ENCODE data around the gene LTBP4.
A peak's percentile ranks its signal among the peaks of the same experiment; 100 is the strongest.

LTBP4 gene

DNA sequence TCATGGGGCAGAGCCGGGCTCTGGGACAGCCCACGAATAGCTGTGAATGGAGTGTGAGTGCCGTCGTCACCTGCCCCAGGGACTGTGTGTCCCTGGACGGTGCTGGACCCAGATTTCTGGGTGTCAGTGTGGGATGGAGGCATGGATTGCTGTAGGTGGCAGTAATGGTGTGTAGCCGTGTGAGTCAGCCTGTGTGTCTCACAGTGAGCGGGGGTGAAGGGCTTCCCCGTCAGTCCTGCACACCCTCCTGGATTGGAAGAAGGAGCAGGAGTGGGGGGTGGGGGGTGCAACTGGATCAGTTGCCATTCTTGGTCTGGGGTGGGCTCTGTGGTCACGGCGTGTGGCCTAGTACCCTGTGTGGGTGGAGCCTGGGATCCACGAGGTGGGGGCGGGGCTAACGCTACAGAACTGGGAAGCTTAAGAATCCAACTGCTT lies 6.5 kb upstream of the LTBP4 start (continued):
- TF ChIP-seq ZNF660 (tag by site-specific recombination; IDR thresholded peaks at IDR 0.05) (no peak), ZNF335 (tag by site-specific recombination; conservative IDR thresholded peaks at IDR 0.05) (0 out of 2 replicates have a peak, but pooled peaks have one; percentile 19), SP3 (tag by site-specific recombination; IDR thresholded peaks at IDR 0.05) (peak; percentile 46), ZNF624 (tag by site-specific recombination; IDR thresholded peaks at IDR 0.05) (no peak), ZNF600 (tag by site-specific recombination; IDR thresholded peaks at IDR 0.05) (peak; percentile 81), KLF9 (tag by site-specific recombination; IDR thresholded peaks at IDR 0.05; ENCODE audit: low read depth) (peak; percentile 35; the same call in 1 of the 2 replicates), ZNF24 (tag by site-specific recombination; IDR thresholded peaks at IDR 0.05) (0 out of 2 replicates have a peak, but pooled peaks have one; percentile 20), ZBTB20 (tag by site-specific recombination; IDR thresholded peaks at IDR 0.05) (peak; percentile 31; the same call in 1 of the 2 replicates), ZFHX2 (tag by site-specific recombination; conservative IDR thresholded peaks at IDR 0.05) (peak; percentile 97), BCL11A (tag by site-specific recombination; IDR thresholded peaks at IDR 0.05; ENCODE audit: low read depth) (no peak), ZNF16 (tag by site-specific recombination; IDR thresholded peaks at IDR 0.05; ENCODE audit: low read depth) (no peak), SP2 (tag by site-specific recombination; IDR thresholded peaks at IDR 0.05) (peak; percentile 44), HOXD13 (CRISPR knock-in tag; IDR thresholded peaks at IDR 0.05; ENCODE audit: borderline replicate concordance) (no peak), SP7 (tag by site-specific recombination; IDR thresholded peaks at IDR 0.05) (0 out of 2 replicates have a peak, but pooled peaks have one; percentile 12), ZNF558 (tag by site-specific recombination; IDR thresholded peaks at IDR 0.05) (no peak), YY2 (tag by site-specific recombination; IDR thresholded peaks at IDR 0.05) (no peak), ZNF433 (tag by site-specific recombination; IDR thresholded peaks at IDR 0.05; ENCODE audit: low read depth) (no peak), ZNF350 (tag by site-specific recombination; IDR thresholded peaks at IDR 0.05) (no peak), PATZ1 (tag by site-specific recombination; IDR thresholded peaks at IDR 0.05) (peak; percentile 47; the same call in 1 of the 2 replicates)
- TF ChIP-seq, protein P1, sequence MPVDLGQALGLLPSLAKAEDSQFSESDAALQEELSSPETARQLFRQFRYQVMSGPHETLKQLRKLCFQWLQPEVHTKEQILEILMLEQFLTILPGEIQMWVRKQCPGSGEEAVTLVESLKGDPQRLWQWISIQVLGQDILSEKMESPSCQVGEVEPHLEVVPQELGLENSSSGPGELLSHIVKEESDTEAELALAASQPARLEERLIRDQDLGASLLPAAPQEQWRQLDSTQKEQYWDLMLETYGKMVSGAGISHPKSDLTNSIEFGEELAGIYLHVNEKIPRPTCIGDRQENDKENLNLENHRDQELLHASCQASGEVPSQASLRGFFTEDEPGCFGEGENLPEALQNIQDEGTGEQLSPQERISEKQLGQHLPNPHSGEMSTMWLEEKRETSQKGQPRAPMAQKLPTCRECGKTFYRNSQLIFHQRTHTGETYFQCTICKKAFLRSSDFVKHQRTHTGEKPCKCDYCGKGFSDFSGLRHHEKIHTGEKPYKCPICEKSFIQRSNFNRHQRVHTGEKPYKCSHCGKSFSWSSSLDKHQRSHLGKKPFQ (tag by site-specific recombination; IDR thresholded peaks at IDR 0.05) = no peak
- TF ChIP-seq, protein P2, sequence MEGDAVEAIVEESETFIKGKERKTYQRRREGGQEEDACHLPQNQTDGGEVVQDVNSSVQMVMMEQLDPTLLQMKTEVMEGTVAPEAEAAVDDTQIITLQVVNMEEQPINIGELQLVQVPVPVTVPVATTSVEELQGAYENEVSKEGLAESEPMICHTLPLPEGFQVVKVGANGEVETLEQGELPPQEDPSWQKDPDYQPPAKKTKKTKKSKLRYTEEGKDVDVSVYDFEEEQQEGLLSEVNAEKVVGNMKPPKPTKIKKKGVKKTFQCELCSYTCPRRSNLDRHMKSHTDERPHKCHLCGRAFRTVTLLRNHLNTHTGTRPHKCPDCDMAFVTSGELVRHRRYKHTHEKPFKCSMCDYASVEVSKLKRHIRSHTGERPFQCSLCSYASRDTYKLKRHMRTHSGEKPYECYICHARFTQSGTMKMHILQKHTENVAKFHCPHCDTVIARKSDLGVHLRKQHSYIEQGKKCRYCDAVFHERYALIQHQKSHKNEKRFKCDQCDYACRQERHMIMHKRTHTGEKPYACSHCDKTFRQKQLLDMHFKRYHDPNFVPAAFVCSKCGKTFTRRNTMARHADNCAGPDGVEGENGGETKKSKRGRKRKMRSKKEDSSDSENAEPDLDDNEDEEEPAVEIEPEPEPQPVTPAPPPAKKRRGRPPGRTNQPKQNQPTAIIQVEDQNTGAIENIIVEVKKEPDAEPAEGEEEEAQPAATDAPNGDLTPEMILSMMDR (tag by site-specific recombination; IDR thresholded peaks at IDR 0.05) = peak; percentile 19; the same call in 1 of the 2 replicates
- TF ChIP-seq, protein P3, sequence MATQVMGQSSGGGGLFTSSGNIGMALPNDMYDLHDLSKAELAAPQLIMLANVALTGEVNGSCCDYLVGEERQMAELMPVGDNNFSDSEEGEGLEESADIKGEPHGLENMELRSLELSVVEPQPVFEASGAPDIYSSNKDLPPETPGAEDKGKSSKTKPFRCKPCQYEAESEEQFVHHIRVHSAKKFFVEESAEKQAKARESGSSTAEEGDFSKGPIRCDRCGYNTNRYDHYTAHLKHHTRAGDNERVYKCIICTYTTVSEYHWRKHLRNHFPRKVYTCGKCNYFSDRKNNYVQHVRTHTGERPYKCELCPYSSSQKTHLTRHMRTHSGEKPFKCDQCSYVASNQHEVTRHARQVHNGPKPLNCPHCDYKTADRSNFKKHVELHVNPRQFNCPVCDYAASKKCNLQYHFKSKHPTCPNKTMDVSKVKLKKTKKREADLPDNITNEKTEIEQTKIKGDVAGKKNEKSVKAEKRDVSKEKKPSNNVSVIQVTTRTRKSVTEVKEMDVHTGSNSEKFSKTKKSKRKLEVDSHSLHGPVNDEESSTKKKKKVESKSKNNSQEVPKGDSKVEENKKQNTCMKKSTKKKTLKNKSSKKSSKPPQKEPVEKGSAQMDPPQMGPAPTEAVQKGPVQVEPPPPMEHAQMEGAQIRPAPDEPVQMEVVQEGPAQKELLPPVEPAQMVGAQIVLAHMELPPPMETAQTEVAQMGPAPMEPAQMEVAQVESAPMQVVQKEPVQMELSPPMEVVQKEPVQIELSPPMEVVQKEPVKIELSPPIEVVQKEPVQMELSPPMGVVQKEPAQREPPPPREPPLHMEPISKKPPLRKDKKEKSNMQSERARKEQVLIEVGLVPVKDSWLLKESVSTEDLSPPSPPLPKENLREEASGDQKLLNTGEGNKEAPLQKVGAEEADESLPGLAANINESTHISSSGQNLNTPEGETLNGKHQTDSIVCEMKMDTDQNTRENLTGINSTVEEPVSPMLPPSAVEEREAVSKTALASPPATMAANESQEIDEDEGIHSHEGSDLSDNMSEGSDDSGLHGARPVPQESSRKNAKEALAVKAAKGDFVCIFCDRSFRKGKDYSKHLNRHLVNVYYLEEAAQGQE (tag by site-specific recombination; IDR thresholded peaks at IDR 0.05) = no peak
